HS-27A (cell line): ENCODE results near the gene ATG9B.
"Not testable (repeated sequence)": the region's sequence is repeated elsewhere in the genome, so short reads cannot be mapped to it uniquely, and the experiment has no call there.

ENCODE experiments used
- DNase-seq: peaks from one replicate; pipeline ENCODE4 v3.0.0-alpha.2; 2012; ENCODE audit warnings: low read depth, missing footprints

Gene ATG9B

GRCh38 chr7:151016505-151016904 is 7.8 kb downstream of the ATG9B start:
- no peak for DNase-seq

DNA sequence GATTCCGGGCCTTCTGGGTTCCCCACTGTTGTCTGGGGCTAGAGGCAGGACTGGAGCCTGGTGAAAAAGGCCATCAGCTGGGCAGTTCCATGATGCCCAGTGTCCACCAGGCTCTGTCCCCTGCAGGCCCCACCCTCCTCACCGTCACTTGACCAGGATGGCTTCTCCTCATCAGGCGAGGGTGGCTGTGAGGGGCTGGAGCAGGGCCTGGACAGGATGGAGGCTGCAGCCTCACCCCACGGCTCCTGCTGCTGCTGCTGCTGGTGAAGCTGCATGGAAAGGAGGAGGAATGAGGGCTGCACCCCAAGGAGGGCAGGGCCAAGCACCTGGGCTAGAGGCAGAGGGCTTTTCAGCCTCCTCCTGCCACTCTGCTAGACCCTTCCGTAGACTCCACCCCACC is 8.3 kb downstream of the ATG9B start:
- no peak for DNase-seq

DNA sequence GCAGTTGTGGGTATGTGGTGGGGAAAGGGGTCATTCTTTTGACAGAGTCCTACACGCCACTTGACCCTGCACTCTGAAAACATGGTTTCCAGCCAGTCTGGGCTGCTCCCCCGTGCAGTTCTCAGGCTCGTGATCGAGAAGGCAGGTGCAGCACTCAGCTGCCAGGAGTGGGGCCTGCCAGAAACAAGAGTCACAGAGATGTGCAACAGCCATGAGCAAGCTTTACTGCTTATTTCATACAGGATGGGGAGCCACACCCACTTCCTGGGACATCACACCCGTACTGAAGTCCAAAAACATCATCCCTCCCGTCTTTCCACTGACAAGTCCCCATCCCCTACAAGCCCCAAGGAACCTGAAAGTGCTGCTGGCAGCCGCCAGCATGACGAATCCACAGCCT is 9.3 kb downstream of the ATG9B start:
- DNase-seq: no peak

DNA sequence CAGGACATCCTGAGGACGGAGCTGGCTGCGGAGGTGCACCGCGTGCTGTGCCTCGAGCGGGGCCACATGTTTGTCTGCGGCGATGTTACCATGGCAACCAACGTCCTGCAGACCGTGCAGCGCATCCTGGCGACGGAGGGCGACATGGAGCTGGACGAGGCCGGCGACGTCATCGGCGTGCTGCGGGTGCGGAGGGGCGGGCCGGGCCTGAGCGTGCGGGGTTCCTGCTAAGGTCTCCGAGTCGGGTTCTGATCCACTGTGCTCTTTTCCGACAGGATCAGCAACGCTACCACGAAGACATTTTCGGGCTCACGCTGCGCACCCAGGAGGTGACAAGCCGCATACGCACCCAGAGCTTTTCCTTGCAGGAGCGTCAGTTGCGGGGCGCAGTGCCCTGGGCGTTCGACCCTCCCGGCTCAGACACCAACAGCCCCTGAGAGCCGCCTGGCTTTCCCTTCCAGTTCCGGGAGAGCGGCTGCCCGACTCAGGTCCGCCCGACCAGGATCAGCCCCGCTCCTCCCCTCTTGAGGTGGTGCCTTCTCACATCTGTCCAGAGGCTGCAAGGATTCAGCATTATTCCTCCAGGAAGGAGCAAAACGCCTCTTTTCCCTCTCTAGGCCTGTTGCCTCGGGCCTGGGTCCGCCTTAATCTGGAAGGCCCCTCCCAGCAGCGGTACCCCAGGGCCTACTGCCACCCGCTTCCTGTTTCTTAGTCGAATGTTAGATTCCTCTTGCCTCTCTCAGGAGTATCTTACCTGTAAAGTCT is 10.4 kb downstream of the ATG9B start:
- DNase-seq: no peak

GRCh38 chr7:151013356-151013732 is 10.9 kb downstream of the ATG9B start:
- no peak for DNase-seq

DNA sequence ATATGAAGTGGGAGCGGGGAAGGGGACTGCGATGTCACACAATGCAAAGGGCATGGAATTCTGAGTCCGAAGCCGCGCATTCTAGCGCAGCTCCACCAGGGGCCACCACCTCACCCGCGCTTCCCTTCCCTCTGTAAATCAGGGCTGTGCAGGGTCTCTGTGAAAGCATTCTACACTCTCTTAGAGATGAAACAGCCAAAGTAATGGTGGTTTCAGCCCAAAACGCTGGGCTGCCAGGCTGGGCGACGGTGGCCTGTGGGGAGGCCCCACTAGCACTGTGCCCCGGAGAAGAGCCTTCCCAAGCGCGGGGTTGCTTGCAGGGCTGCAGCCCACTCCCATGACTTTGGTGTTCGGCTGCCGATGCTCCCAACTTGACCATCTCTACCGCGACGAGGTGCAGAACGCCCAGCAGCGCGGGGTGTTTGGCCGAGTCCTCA is 11.4 kb downstream of the ATG9B start:
- no peak for DNase-seq

DNA sequence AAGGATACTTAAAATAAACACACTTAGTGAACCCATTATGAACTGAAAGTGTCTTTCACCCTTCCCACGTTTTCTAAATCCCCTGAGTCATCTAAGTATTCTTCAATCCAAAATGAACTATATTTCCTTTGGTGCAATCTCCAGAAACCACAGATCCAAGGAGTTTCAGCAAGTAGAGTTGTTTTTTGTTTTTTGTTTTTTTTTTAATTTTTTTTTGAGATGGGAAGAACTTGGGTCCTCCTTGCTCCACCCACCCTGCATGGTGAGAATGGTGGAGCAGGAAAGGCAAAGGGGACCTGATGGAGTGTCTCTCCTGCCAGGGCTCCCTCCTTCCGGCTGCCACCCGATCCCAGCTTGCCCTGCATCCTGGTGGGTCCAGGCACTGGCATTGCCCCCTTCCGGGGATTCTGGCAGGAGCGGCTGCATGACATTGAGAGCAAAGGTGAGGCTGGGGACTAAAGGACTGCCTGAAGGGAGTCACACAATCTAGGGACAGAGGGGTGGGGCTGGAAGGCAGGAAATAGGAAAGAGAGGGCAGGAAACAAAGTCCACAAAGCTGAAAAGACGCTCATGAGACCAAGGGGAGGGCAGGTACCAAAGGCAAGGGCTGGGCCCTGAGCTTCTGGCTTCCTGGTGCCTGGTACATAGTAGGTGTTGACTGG is 12.1 kb downstream of the ATG9B start:
- no peak for DNase-seq

DNA sequence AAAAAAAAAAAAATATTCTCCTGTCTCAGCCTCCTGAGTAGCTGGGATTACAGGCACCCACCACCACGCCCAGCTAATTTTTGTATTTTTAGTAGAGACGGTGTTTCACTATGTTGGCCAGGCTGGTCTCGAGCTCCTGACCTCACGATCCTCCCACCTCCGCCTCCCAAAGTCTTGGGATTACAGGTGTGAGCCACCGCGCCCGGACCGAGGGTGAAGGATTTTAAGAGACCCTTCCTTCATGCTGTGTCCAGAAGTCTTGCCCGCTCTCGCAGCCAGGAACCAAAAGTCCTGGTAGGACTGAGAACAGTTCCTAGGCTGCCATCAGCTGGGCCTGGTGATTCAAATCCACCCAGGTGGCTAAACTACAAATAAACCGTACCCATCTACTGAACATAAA is 12.7 kb downstream of the ATG9B start:
- not testable (repeated sequence) for DNase-seq

- DNase-seq: no peak
Observed at GRCh38 chr7:151011097-151011409, 13.2 kb downstream of the ATG9B start.

DNA sequence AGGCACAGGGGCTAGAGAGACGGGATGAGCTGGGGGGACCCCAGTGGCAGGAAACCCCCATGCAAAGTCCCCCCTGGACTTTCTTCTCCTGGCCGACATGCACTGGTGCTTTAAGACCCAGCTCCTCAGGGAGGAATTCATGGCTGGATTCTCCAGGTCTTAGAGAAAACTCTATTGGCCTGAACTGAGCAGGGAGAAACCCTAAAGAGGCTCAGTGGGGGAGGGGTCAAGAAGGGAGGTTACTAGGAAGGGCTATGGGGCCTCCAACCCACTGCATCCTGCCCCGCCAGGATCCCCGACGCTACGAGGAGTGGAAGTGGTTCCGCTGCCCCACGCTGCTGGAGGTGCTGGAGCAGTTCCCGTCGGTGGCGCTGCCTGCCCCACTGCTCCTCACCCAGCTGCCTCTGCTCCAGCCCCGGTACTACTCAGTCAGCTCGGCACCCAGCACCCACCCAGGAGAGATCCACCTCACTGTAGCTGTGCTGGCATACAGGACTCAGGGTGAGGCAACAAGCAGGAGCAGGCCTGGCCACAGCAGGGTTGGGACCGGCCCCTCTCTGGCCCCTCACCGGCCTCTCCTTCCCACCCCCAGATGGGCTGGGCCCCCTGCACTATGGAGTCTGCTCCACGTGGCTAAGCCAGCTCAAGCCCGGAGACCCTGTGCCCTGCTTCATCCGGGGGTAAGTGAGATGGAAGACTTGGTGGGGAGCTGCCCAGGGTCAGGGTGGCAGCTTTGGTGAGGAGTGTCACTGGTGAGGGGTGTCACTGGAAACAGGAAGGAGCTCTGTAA is 13.8 kb downstream of the ATG9B start:
- DNase-seq: no peak

DNA sequence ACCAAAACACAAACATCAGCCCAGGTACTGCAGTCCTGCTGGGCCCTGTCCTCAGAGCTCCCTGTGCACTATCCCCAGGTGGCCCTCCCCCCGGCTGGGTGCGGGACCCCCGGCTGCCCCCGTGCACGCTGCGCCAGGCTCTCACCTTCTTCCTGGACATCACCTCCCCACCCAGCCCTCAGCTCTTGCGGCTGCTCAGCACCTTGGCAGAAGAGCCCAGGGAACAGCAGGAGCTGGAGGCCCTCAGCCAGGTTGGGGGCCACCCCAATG is 14.3 kb downstream of the ATG9B start:
- no peak for DNase-seq

DNA sequence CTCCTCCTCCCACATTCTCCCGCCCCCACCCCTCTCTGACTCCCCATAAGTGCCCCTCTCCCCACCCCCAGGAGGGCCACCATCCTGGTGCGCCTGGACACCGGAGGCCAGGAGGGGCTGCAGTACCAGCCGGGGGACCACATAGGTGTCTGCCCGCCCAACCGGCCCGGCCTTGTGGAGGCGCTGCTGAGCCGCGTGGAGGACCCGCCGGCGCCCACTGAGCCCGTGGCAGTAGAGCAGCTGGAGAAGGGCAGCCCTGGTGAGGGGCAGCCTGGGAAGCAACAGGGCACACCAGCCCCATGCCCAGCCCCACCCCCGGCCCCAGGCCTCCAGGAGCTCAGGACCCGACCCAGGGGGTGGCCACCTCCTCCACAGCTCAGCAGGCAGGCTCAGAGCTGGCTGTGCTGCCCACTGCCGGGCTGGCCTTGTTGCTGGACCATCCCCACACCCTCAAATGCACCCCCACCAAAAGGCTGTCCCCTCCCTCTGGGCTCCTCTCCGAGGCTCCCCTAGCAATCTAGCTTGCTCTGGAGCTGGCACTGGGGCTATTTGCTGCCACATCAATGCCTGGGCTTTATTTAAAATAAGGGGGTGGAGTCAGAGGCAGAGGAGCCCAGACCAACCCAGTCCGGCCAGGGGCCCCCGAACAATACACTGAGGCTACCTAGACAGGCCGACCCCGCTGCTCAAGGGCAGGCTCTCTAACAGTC is 14.8 kb downstream of the ATG9B start:
- no peak for DNase-seq

DNA sequence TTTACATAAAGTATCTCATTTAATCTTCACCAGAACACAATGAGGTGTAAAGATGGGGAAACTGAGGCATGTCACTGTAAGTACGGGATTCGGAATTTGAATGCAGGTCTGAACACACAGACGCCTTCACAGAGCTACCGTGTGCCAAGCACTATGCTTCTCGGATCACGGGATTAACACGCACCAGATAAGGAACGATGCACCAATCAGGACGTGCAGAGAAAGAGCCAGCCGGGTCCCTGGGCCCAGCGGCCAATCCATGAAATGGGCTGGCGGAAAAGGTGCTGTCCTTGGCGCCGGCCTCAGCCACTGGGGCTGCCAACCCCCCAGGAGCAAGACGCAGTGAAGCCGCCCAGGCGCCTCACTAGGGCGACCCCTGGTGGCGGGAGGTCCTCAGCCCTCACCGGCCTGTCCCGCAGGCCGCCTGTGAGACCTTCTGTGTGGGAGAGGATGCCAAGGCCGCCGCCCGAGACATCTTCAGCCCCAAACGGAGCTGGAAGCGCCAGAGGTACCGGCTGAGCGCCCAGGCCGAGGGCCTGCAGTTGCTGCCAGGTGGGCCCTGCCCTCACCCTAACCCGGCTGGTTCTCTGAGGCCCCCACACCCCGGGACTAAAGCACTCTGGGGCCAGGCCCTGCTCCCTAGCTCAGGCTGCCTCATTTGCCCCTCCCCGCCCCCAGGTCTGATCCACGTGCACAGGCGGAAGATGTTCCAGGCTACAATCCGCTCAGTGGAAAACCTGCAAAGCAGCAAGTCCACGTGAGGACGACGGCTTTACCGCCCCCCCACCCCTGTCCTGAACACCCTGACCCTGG is 15.6 kb downstream of the ATG9B start:
- no peak for DNase-seq

DNA sequence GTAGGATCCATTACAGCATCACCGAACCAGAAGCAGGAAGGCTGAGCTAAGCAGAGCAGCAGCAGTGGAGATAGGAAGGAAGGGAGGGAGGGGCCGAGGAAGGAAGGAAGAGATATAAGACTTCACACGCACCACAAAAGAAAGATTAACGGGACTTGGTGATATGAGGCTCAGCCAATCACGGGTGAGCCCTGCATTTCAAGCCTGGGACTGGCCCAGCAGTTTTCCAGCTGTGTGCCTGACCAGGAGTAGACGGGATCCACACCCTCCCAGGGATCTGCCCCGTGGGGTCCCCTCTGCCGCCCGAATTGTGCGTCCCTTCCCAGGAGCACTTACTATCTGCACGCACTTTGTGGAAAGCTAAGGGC is 16.2 kb downstream of the ATG9B start:
- DNase-seq: no peak

DNA sequence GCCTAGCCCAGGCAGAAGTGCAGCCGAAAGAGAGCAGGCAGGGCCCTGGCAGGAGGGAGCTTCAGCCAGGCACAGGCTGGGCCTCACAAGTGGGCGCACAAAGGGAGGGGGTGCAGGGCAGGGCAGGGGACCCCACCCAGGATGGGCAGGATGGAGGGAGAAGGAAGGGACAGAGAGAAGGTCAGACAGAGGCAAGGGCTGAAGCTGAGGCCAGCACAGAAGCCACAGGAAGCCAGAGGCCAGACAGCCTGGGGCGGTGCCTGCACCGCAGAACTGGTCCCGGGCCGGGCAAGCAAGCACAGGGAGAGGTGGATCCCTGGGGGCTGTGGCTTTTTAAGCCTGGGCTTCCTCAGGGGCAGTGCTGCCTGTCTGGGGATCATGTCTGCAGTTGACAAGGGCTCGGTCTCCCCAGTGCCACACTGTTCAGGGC is 16.8 kb downstream of the ATG9B start:
- DNase-seq: no peak

DNA sequence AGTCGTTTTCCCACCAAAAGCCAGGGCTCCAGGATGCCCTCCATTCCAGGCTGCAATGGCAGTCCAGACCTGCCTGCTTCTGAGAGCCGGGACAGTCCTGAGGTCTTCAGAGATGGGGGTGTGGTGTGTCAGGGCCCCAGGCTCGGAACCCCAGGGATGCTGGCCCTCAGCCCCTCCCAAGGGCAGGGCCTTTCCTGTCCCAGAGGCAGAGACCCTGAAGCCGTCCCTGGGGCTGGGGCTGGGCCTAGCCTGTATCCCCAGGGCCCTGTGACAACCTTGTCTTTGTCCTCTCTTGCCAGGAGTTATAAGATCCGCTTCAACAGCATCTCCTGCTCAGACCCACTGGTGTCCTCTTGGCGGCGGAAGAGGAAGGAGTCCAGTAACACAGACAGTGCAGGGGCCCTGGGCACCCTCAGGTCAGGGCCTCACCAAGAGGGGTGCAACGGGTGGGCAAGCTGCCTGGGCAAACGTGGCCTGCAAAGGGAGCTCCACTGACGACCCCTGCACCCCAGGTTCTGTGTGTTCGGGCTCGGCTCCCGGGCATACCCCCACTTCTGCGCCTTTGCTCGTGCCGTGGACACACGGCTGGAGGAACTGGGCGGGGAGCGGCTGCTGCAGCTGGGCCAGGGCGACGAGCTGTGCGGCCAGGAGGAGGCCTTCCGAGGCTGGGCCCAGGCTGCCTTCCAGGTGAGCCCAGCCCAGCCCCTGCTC is 17.5 kb downstream of the ATG9B start:
- no peak for DNase-seq

DNA sequence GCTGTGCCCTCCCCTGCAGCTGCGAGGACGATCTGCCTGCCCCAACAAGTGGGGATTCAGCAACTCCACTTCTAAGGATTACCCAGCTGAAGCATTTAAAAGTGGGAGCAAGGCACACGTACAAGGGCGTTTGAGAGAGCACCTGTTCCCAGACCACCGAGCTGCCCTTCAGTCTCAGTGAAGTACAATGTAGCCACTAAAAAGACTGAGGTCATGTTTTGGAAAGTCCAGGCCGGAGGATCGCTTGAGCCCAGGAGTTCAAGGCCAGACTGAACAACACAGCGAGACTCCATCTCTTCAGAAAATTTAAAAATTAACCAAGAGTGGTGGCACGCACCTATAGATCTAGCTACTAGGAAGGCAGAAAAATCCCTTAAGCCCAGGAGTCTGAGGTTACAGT is 18.7 kb downstream of the ATG9B start:
- DNase-seq: no peak

DNA sequence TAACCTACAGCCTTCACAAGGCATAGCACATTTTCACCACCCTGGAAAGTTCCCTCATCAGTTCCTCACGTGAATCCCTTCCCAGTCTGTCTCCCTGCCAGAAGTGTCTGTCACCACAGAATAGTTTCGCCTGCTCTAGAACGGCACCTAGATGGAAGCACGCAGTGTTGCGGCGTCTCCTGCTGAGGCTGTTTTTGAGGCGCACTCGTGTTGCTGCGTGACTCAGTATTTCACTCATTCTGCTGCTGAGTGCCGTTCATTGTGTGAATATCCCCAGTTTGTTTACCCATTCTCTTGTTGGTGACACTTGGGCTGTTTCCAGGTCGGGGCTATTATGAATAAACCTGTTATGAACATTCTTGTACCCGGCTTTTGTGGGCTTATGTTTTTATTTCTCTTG is 20.7 kb downstream of the ATG9B start:
- no peak for DNase-seq

GRCh38 chr7:151001546-151001945 is 22.7 kb downstream of the ATG9B start:
- no peak for DNase-seq

- no peak for DNase-seq
Observed at GRCh38 chr7:151000897-151001495, 23.3 kb downstream of the ATG9B start.
